Measurements from ENCODE around the gene POC1B.

GRCh38 chr12:89376202-89376529 lies 149.7 kb downstream of the POC1B start:
- no peak for TF ChIP-seq CTCF (IDR thresholded peaks at IDR 0.05)
- no peak for TF ChIP-seq POLR2A (IDR thresholded peaks at IDR 0.05)
